Testis (tissue), 3 donors: ENCODE data around the gene TMEM61. TPM values are rescaled to one million over a fixed set of nuclear protein-coding genes. Genes with fewer than 3 reads are reported as not detected.

Experiments
- DNase-seq: peaks from one replicate; pipeline ENCODE4 v3.0.0-alpha.2; 2019
- H3K27ac ChIP-seq, 2 donors: fragments of 200-600 bp; sonication (generic); one replicate each; pipeline ENCODE4 v1.5.1; 2019
- H3K27me3 ChIP-seq: fragments of 200-600 bp; sonication (generic); one replicate; pipeline ENCODE4 v1.5.1; 2019
- H3K36me3 ChIP-seq: fragments of 200-600 bp; sonication (generic); one replicate; pipeline ENCODE4 v1.5.1; 2017; ENCODE audit warnings: low read depth; ENCODE audit errors: missing control alignments
- H3K4me1 ChIP-seq: fragments of 200-600 bp; sonication (generic); one replicate; pipeline ENCODE4 v1.5.1; 2019
- H3K4me3 ChIP-seq, 2 donors: fragments of 200-600 bp; sonication (generic); one replicate each; pipeline ENCODE4 v1.5.1; 2017 to 2019
- H3K9me3 ChIP-seq: fragments of 200-600 bp; sonication (generic); one replicate; pipeline ENCODE4 v1.5.1; 2017
- CTCF ChIP-seq, 3 experiments: fragments of 450-650 bp in 2 of 3; fragments of 200-600 bp in 1 of 3; sonication (generic) in 1 of 3; IDR thresholded peaks; one replicate each; pipeline ENCODE4 v1.5.1; 2016 to 2019; ENCODE audit warnings: antibody characterized with exemption in 3 of 3, mild to moderate bottlenecking in 2 of 3, moderate library complexity in 1 of 3
- POLR2A ChIP-seq: fragments of 450-650 bp; IDR thresholded peaks from one replicate; pipeline ENCODE4 v1.6.1; 2017; ENCODE audit warnings: antibody characterized with exemption, mild to moderate bottlenecking, moderate library complexity
- WGBS, 2 donors: methylation state at CpG; one replicate each; pipeline ENCODE4 v1.1.5; 2018; 5-methylcytosine and 5-hydroxymethylcytosine counted together
- intact Hi-C: fragments of 100-400 bp; cut with DNase I; formaldehyde crosslinking; loops from one replicate; pipeline ENCODE4 v1.15.1; 2023; ENCODE audit warnings: low total_unique reads
- polyA plus RNA-seq: library from polyadenylated mRNA; stranded (reverse); fragments of 350-450 nt; fragmentation: Illumina TruSeq; extraction: RNeasy Lipid Tissue Mini Kit (QIAGEN cat#74804); gene quantifications from one replicate; pipeline ENCODE4 v1.2.3, GENCODE V29; 2014; ENCODE audit warnings: low read depth, low replicate concordance; ENCODE audit not compliant: insufficient read depth
- total RNA-seq, 2 donors: library from RNA; depleted of rRNA; stranded (reverse); fragments of >200 nt; gene quantifications; one replicate each; pipeline ENCODE4 v1.2.3, GENCODE V29; 2016

The TMEM61 gene
- total and polyA plus RNA-seq, 3 donors from 2014 or later: 0.31 to 1.4 (median 1.1) TPM

GRCh38 chr1:54996869-54997710 is 16.7 kb downstream of the TMEM61 start:
- Histone ChIP-seq H3K36me3 (no peaks in the 10 kb centered on the region), H3K27ac (no peak overlapping the region), H3K9me3 (no peaks in the 10 kb centered on the region), H3K4me1 (no peaks in the 10 kb centered on the region), H3K27me3 (no peaks in the 10 kb centered on the region), H3K4me3 (peak overlapping the region; percentile 6 to 31)
- intact Hi-C loops: loop anchor here (5.0 kb wide), 1 partner anchor 50 kb away; no protein-coding TSS in a partner anchor
- 13 to 14% methylated on average over 31 to 42 of the region's 46 CpGs for WGBS, 2 donors
- no peak for TF ChIP-seq CTCF (IDR thresholded peaks at IDR 0.05)
- no peak for TF ChIP-seq POLR2A
- DNase-seq: peak; percentile 23

- H3K4me1 ChIP-seq: no peaks in the 10 kb centered on the region
- intact Hi-C loops: loop anchor here (5.0 kb wide), 1 partner anchor 50 kb away; no protein-coding TSS in a partner anchor
- H3K4me3 ChIP-seq: no peak overlapping the region
- no peaks in the 10 kb centered on the region for H3K9me3 ChIP-seq
- no peak overlapping the region for H3K27ac ChIP-seq
- no peaks in the 10 kb centered on the region for H3K36me3 ChIP-seq
- DNase-seq: no peak
- WGBS, 2 donors: 50 to 60% methylated on average over 6 of the region's 6 CpGs
- H3K27me3 ChIP-seq: no peaks in the 10 kb centered on the region
- TF ChIP-seq CTCF (IDR thresholded peaks at IDR 0.05) (no peak), POLR2A (no peak)
Observed at GRCh38 chr1:54997711-54997986, 17.2 kb downstream of the TMEM61 start.

GRCh38 chr1:54998100-54998499 is 17.7 kb downstream of the TMEM61 start:
- Histone ChIP-seq H3K27ac (no peak overlapping the region), H3K9me3 (no peaks in the 10 kb centered on the region), H3K4me3 (no peak overlapping the region), H3K27me3 (no peaks in the 10 kb centered on the region), H3K4me1 (no peaks in the 10 kb centered on the region), H3K36me3 (no peaks in the 10 kb centered on the region)
- intact Hi-C loops: loop anchor here (5.0 kb wide), 1 partner anchor 51 kb away; no protein-coding TSS in a partner anchor
- DNase-seq: no peak
- no peak for TF ChIP-seq POLR2A
- no peak for TF ChIP-seq CTCF (IDR thresholded peaks at IDR 0.05)
- WGBS, 2 donors: 82% methylated on average over 3 to 6 of the region's 6 CpGs

- H3K36me3 ChIP-seq: no peaks in the 10 kb centered on the region
- no peak within 1 kb of the TSS for H3K27ac ChIP-seq
- H3K27me3 ChIP-seq: no peaks in the 10 kb centered on the region
- DNase-seq: peak; percentile 62
- 68 to 80% methylated on average over 7 of the region's 7 CpGs for WGBS, 2 donors
- no peak for TF ChIP-seq POLR2A
- H3K4me3 ChIP-seq: no peak within 1 kb of the TSS
- H3K9me3 ChIP-seq: no peaks in the 10 kb centered on the region
- intact Hi-C loops: loop anchor here (5.0 kb wide), 1 partner anchor 51 kb away; no protein-coding TSS in a partner anchor
- H3K4me1 ChIP-seq: no peaks in the 10 kb centered on the region
Observed at GRCh38 chr1:54998677-54999076, 18.2 kb downstream of the TMEM61 start, which contains the start of gene BSND. BSND (plus strand) TSS chr1:54998933; CDS start chr1:54999187, 254 bp downstream.

GRCh38 chr1:55000110-55001085 is 20.0 kb downstream of the TMEM61 start:
- DNase-seq: no peak
- no peaks in the 10 kb centered on the region for H3K27me3 ChIP-seq
- WGBS, 2 donors: 68 to 71% methylated on average over 7 to 8 of the region's 8 CpGs

More at GRCh38 chr1:55000110-55001085, 20.0 kb downstream of the TMEM61 start:
- Histone ChIP-seq H3K4me1 (no peaks in the 10 kb centered on the region), H3K36me3 (no peaks in the 10 kb centered on the region), H3K4me3 (no peak overlapping the region), H3K27ac (no peak overlapping the region), H3K9me3 (no peaks in the 10 kb centered on the region)
- intact Hi-C loops: no loop called here
- TF ChIP-seq POLR2A (no peak), CTCF (IDR thresholded peaks at IDR 0.05) (no peak)
